Neural cell (in vitro differentiated cells): ENCODE data around the gene CPA5. TPM values are rescaled to one million over a fixed set of nuclear protein-coding genes. Genes with fewer than 3 reads are reported as not detected.
A peak's percentile ranks its signal among the peaks of the same experiment; 100 is the strongest.

Source experiments
- H2AFZ ChIP-seq: fragments of 200-600, 300-800 bp; sonication (generic), shearing (Covaris generic); 2 replicates; pipeline ENCODE4 v1.6.0; 2014; ENCODE audit warnings: low read depth, mild to moderate bottlenecking, antibody characterized with exemption, low read length, moderate library complexity
- H3F3A ChIP-seq: fragments of 200-600 bp; shearing (Covaris generic); 2 replicates; pipeline ENCODE4 v1.6.1; 2016; ENCODE audit warnings: mild to moderate bottlenecking, moderate library complexity, mixed read lengths, antibody characterized with exemption, low read length; ENCODE audit not compliant: insufficient read depth, poor library complexity, severe bottlenecking
- H3K27ac ChIP-seq: fragments of 200-600, 300-800 bp; sonication (generic), shearing (Covaris generic); 2 replicates; pipeline ENCODE4 v1.5.1; 2014; ENCODE audit warnings: mild to moderate bottlenecking, low read length, moderate library complexity
- H3K27me3 ChIP-seq: fragments of 300-800, 200-600 bp; sonication (generic), shearing (Covaris generic); 2 replicates; pipeline ENCODE4 v1.6.0; 2014; ENCODE audit warnings: mild to moderate bottlenecking, low read depth, low read length, moderate library complexity; ENCODE audit not compliant: insufficient read depth
- H3K36me3 ChIP-seq: fragments of 300-800, 200-600 bp; sonication (generic), shearing (Covaris generic); 2 replicates; pipeline ENCODE4 v1.5.1; 2014; ENCODE audit warnings: mild to moderate bottlenecking, antibody characterized with exemption, low read length, moderate library complexity; ENCODE audit not compliant: insufficient read depth
- H3K4me2 ChIP-seq: fragments of 300-800, 200-600 bp; sonication (generic), shearing (Covaris generic); 2 replicates; pipeline ENCODE4 v1.6.0; 2014; ENCODE audit warnings: mild to moderate bottlenecking, low read length
- H3K4me3 ChIP-seq: fragments of 300-800, 200-600 bp; sonication (generic), shearing (Covaris generic); 2 replicates; pipeline ENCODE4 v1.5.1; 2014; ENCODE audit warnings: mild to moderate bottlenecking, low read length, moderate library complexity
- H3K79me2 ChIP-seq: fragments of 200-600 bp; shearing (Covaris generic); replicated peaks from 2 replicates; pipeline ENCODE4 v1.6.0; 2014; ENCODE audit warnings: mild to moderate bottlenecking, low read length, moderate library complexity; ENCODE audit not compliant: insufficient read depth
- H3K9ac ChIP-seq: fragments of 300-800, 200-600 bp; sonication (generic), shearing (Covaris generic); 2 replicates; pipeline ENCODE4 v1.6.1; 2016; ENCODE audit warnings: mild to moderate bottlenecking, low read length, mixed read lengths
- H3K9me2 ChIP-seq: fragments of 200-600 bp; shearing (Covaris generic); 2 replicates; pipeline ENCODE4 v1.6.1; 2016; ENCODE audit warnings: mild to moderate bottlenecking, low read length, mixed read lengths; ENCODE audit not compliant: insufficient read depth
- H3K9me3 ChIP-seq: fragments of 200-600, 300-800 bp; sonication (generic), shearing (Covaris generic); 2 replicates; pipeline ENCODE4 v1.6.1; 2016; ENCODE audit warnings: mild to moderate bottlenecking, mixed run types, low read length, moderate library complexity, mixed read lengths
- H4K20me1 ChIP-seq: fragments of 200-600 bp; shearing (Covaris generic); 2 replicates; pipeline ENCODE4 v1.6.1; 2016; ENCODE audit warnings: mild to moderate bottlenecking, mixed run types; ENCODE audit not compliant: insufficient read depth
- CTCF ChIP-seq: fragments of 450-650 bp; IDR thresholded peaks from 2 replicates; pipeline ENCODE4 v1.5.1; 2014; ENCODE audit warnings: antibody characterized with exemption, mild to moderate bottlenecking, moderate library complexity; ENCODE audit not compliant: poor library complexity, severe bottlenecking
- EP300 ChIP-seq: fragments of 450-650 bp; conservative IDR thresholded peaks from 2 replicates; pipeline ENCODE4 v1.6.1; 2014; ENCODE audit warnings: antibody characterized with exemption, mild to moderate bottlenecking, moderate library complexity; ENCODE audit not compliant: poor library complexity, severe bottlenecking
- EZH2 ChIP-seq: fragments of 200-600, 300-800 bp; shearing (Covaris generic), sonication (generic); IDR thresholded peaks from 2 replicates; pipeline ENCODE4 v1.6.1; 2014; ENCODE audit warnings: antibody characterized with exemption, low read length, borderline replicate concordance, mild to moderate bottlenecking; ENCODE audit not compliant: insufficient read depth, poor library complexity, severe bottlenecking
- MXI1 ChIP-seq: fragments of 450-650 bp; conservative IDR thresholded peaks from 2 replicates; pipeline ENCODE4 v1.6.1; 2014; ENCODE audit warnings: antibody characterized with exemption, mild to moderate bottlenecking; ENCODE audit not compliant: poor library complexity, severe bottlenecking
- POLR2AphosphoS5 ChIP-seq: IDR thresholded peaks from 2 replicates; pipeline ENCODE4 v1.6.1; 2012
- RAD21 ChIP-seq: fragments of 450-650 bp; conservative IDR thresholded peaks from 2 replicates; pipeline ENCODE4 v1.6.1; 2014; ENCODE audit warnings: antibody characterized with exemption, mild to moderate bottlenecking, moderate library complexity
- REST ChIP-seq: IDR thresholded peaks from 2 replicates; pipeline ENCODE4 v1.6.1; 2012; ENCODE audit warnings: borderline replicate concordance
- SMC3 ChIP-seq: fragments of 450-650 bp; conservative IDR thresholded peaks from 2 replicates; pipeline ENCODE4 v1.6.1; 2014; ENCODE audit warnings: antibody characterized with exemption, mild to moderate bottlenecking, moderate library complexity; ENCODE audit not compliant: poor library complexity
- TAF1 ChIP-seq: IDR thresholded peaks from 2 replicates; pipeline ENCODE4 v1.6.1; 2012; ENCODE audit warnings: low read depth
- polyA plus RNA-seq: library from polyadenylated mRNA; depleted of rRNA; stranded (reverse); fragments of >200 nt; gene quantifications from 2 replicates; pipeline ENCODE4 v1.2.3, GENCODE V29; 2014

CPA5 gene
- polyA plus RNA-seq, 1 donor from 2014 or later: not detected

- Histone ChIP-seq H3K27ac (peak overlapping the region; percentile 72), H3K36me3 (peaks cover 20% of the 10 kb centered on the region), H3K4me3 (no peak overlapping the region), H3K4me2 (no peak overlapping the region), H3K9me3 (no peaks in the 10 kb centered on the region), H3F3A (no peaks in the 10 kb centered on the region), H3K27me3 (no peaks in the 10 kb centered on the region), H3K9ac (peak overlapping the region; percentile 30), H2AFZ (no peak overlapping the region), H3K79me2 (no peaks in the 10 kb centered on the region), H3K9me2 (no peaks in the 10 kb centered on the region), H4K20me1 (no peaks in the 10 kb centered on the region)
- TF ChIP-seq MXI1 (no peak), POLR2AphosphoS5 (no peak)
Measured at GRCh38 chr7:130398526-130399090, 54.0 kb downstream of the CPA5 start.

GRCh38 chr7:130400120-130400572, 55.5 kb downstream of the CPA5 start:
- H3F3A ChIP-seq: no peaks in the 10 kb centered on the region
- peaks cover 20% of the 10 kb centered on the region for H3K36me3 ChIP-seq
- TF ChIP-seq MXI1 (no peak), TAF1 (no peak), EP300 (no peak), CTCF (no peak), POLR2AphosphoS5 (no peak), SMC3 (no peak), EZH2 (no peak), RAD21 (no peak)
- H3K9me3 ChIP-seq: no peaks in the 10 kb centered on the region
- H3K4me2 ChIP-seq: no peak overlapping the region
- no peaks in the 10 kb centered on the region for H3K9me2 ChIP-seq
- no peak overlapping the region for H2AFZ ChIP-seq
- no peak overlapping the region for H3K27ac ChIP-seq
- no peaks in the 10 kb centered on the region for H3K79me2 ChIP-seq
- no peak overlapping the region for H3K9ac ChIP-seq
- no peaks in the 10 kb centered on the region for H4K20me1 ChIP-seq
- no peak overlapping the region for H3K4me3 ChIP-seq
- no peaks in the 10 kb centered on the region for H3K27me3 ChIP-seq

GRCh38 chr7:130401101-130401500, 56.5 kb downstream of the CPA5 start:
- no peak overlapping the region for H3K27ac ChIP-seq
- H3K9me3 ChIP-seq: no peaks in the 10 kb centered on the region
- H3K79me2 ChIP-seq: no peaks in the 10 kb centered on the region
- no peak overlapping the region for H3K4me2 ChIP-seq
- H4K20me1 ChIP-seq: no peaks in the 10 kb centered on the region
- peaks cover 20% of the 10 kb centered on the region for H3K36me3 ChIP-seq
- H3K9ac ChIP-seq: no peak overlapping the region
- TF ChIP-seq RAD21 (no peak), CTCF (no peak), EP300 (no peak), MXI1 (no peak), POLR2AphosphoS5 (no peak), SMC3 (no peak), TAF1 (no peak), EZH2 (no peak), REST (no peak)
- no peaks in the 10 kb centered on the region for H3F3A ChIP-seq
- no peak overlapping the region for H3K4me3 ChIP-seq
- no peaks in the 10 kb centered on the region for H3K27me3 ChIP-seq
- no peaks in the 10 kb centered on the region for H3K9me2 ChIP-seq
- H2AFZ ChIP-seq: no peak overlapping the region
